ENCODE measurements around the gene MAGEA12.
"Not testable (repeated sequence)": the region's sequence is repeated elsewhere in the genome, so short reads cannot be mapped to it uniquely, and the experiment has no call there.

- TF ChIP-seq CTCF, POLR2A, EP300, POLR2AphosphoS5 (IDR thresholded peaks at IDR 0.05): not testable (repeated sequence)
Measured at GRCh38 chrX:152759544-152759943, 26.0 kb downstream of the MAGEA12 start.

All from upper lobe of left lung (tissue), 4 donors.